Fibroblast of villous mesenchyme (primary cell): Measurements from ENCODE around the gene CDK5RAP3. TPM values are rescaled to one million over a fixed set of nuclear protein-coding genes. Genes with fewer than 3 reads are reported as not detected.

Experiments used
- DNase-seq: peaks from one replicate; pipeline ENCODE4 v3.0.0-alpha.2; 2010; ENCODE audit warnings: low read depth
- H3K4me3 ChIP-seq: 2 replicates; pipeline ENCODE4 v1.5.1; 2011; ENCODE audit warnings: low read depth, mild to moderate bottlenecking, low read length
- total RNA-seq: library from RNA; depleted of rRNA; stranded (reverse); fragments of >200 nt; gene quantifications from 2 replicates; pipeline ENCODE4 v1.2.3, GENCODE V29; 2012
- TF ChIP-seq, protein P1 (sequence below): IDR thresholded peaks from 2 replicates; pipeline ENCODE4 v1.5.1; 2012; ENCODE audit warnings: low read depth, mild to moderate bottlenecking, low read length; ENCODE audit not compliant: insufficient read depth

Gene CDK5RAP3
- total RNA-seq, 1 donor, result 32.4 TPM

DNA sequence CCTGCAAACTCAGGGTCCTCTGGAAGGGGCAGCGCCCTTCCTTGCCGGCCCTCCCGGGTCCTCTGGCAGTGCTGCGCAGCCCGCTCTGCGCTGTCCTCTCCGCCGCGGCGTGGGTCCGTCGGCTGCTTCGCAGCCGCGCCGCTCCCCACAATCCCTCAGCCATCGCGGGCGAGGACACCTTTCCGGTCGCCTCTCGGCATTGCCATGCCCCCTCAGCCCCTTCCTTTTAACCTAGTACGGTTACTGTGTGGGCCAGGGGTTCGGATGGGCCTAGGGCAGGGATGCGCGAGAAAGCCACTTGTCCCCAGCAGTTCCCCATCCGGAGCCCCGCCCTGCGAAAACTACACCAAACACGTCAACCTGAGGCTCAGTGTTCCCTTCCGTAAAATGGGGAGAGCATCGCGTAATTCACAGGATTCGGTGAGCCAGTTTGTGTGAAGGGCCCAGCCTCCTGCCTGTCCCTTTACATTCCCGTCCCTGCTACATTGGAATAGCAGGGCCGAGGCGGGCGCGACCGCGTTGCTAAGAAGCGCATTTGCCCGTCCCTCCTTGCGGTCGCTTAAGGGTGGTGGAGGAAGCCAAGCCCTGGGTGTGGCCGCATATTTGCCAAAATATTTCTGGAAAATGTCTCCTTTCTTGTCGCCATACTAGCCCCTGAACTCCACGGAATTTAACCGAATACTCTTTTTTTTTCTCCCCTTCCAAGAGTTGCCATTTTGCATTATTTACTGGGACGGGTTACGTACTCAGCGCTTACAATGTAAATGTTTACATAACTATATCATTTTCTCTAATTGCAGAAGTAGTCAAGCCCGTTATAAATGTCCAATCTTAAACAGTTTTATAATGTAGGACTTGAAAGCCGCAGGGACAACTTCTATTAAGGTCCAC is 53.5 kb downstream of the CDK5RAP3 start:
- DNase-seq, result no peak
- peak overlapping the region; percentile 59 for H3K4me3 ChIP-seq
- TF ChIP-seq, protein P1, sequence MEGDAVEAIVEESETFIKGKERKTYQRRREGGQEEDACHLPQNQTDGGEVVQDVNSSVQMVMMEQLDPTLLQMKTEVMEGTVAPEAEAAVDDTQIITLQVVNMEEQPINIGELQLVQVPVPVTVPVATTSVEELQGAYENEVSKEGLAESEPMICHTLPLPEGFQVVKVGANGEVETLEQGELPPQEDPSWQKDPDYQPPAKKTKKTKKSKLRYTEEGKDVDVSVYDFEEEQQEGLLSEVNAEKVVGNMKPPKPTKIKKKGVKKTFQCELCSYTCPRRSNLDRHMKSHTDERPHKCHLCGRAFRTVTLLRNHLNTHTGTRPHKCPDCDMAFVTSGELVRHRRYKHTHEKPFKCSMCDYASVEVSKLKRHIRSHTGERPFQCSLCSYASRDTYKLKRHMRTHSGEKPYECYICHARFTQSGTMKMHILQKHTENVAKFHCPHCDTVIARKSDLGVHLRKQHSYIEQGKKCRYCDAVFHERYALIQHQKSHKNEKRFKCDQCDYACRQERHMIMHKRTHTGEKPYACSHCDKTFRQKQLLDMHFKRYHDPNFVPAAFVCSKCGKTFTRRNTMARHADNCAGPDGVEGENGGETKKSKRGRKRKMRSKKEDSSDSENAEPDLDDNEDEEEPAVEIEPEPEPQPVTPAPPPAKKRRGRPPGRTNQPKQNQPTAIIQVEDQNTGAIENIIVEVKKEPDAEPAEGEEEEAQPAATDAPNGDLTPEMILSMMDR, result no peak

DNA sequence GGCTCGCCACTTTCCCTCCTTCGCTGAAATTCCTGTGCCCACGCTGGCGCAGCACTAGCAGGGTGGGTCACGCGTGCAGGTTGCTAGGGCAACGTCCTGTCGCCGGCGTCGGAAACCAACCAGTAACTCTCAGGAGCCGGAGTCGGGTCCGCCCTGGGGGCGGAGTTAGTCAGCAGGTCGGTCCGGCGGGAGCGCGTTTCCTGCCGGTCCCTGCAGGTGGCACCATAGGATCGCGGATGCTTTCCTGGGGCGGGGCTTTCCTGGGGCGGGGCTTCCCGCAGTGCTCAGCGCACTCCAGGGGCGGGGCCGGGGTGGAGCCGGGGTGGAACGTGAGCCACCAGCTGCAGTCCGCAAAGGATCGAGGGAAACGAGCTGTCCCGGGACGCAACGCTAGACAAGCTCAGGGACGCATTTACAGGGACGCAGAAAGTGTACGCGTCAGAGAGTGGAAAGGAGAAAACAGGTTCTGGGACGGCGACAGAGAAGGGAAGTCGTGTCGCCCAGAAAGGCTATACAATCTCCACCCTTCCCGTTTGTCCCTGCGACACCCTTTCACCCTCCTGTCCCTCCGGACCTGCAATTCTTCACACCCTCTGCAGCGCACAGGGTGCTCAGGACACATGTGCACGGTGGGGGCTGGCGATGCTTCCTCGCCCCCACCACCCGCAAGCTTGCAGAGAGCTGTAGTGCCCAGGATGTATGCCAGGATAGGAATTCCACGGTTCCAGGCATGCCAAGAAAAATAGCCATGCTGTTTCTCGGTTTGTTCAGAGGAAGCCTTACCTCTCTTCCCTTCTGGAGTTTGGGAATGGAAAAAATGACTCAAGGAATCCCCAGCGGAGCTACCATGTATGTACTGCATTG is 54.4 kb downstream of the CDK5RAP3 start:
- DNase-seq, result peak; percentile 97
- TF ChIP-seq, protein P1, result peak; percentile 62
- peak overlapping the region; percentile 63 for H3K4me3 ChIP-seq

DNA sequence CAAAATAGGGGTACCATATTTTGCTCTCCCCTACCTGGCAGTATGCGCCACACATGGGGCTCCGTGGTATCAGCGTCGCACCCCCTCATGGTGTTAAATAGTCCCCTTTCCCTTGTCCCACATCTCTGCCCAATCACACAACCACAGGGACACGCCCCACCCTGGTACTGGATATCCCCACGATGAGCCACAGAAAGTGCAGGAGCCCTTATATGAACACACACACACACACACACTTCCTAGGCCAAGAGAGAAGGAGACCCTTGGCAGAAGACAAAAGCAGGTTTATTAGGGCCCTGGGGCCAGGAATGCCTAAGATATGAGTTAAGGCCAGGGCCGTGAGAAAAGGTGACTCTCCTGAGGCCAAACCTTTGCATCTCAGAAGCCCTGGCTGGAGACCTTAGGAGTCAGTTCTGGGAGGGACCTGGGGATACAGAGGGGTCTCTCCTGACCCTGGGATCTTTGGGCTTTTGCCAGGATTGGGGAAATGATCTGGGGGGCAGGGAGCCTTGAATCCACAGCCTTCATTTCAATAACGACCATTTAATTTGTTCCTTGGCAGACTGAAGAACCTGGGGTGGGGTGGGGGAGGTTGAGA is 55.1 kb downstream of the CDK5RAP3 start:
- no peak for DNase-seq
- no peak overlapping the region for H3K4me3 ChIP-seq
- TF ChIP-seq, protein P1, result no peak

DNA sequence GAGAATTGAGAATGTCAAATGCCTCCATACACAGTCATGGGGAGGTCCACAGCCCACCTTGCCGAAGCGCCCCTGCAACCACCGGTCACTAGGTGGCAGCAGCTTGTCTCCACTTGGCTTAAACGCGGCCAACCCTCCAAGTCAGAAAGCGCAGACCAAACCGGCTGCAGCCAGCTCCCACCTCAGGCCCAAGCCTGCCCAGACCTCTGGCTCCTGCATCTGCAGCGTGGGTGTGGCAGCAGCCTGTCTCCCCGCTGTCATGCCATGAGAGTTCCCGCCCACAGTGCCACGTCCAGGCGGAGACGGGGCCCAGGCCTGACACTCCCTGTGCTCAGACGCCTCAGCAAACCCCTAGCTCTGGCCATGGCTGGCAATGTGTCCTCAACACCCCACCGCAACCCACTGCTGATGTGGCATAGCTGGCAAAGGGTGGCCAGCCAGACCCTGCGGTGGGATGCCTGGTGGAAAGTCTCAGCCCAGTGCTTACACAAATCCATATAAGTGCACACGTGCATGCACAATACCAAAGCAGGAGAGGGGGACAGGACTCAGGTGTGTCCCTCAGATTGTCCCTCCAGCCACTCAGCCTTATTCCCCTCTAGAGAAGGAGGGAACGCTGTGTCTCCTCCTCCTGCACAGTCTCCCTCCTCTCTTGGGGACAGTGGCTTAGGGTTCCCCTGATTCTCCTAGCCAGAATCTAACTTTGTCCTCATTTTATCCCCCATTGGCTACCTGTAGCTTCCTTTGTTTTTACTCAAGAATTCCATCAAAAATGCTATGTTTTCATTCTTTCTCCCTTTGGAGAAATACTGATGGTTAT is 55.8 kb downstream of the CDK5RAP3 start:
- TF ChIP-seq, protein P1, result peak; percentile 94
- no peak overlapping the region for H3K4me3 ChIP-seq
- DNase-seq, result peak; percentile 89

DNA sequence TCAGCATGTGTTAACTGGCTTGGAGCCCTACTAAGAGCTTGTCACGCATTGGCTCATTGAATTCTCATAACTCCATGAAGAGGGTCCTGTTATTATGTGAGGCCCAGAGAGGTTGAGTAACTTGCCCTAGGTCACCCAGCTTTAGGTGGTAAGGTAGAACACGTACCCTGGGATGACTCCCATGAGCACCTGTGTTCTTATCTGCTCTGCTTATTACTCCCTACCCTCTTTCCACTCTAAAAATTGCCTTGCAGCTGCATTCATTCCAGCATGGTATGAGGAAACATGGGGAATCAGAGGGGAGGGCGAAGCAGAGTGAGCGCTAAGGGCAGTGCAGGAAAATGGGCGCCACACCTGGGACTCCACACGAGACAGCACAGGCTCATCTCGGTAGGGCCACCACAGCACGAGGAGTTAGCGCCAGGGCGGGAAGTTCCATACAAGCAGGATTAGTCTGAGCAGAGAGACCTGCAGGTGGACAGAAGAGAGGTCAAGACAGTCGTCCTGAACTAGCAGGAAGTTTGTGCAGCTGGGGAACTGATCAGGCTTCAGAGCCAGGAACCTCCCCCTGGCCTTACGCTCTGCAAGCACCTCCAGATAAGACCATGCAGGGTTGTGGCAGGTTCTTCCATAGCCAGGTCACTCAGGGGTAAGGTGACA is 56.5 kb downstream of the CDK5RAP3 start:
- H3K4me3 ChIP-seq, result no peak overlapping the region
- TF ChIP-seq, protein P1, result no peak
- DNase-seq, result no peak
